HG02623 (cell line): ENCODE results near the gene H2AZ1.

ENCODE experiments used
- ATAC-seq: cut with Tn5 transposase; IDR thresholded peaks from one replicate; pipeline ENCODE4 v1.9.1; 2021; ENCODE audit warnings: moderate library complexity; ENCODE audit not compliant: unreplicated experiment

The H2AZ1 gene

GRCh38 chr4:99946356-99947189, 3.5 kb downstream of the H2AZ1 start, which contains the start of gene DNAJB14:
Gene DNAJB14 (minus strand): TSS chr4:99946618. CDS start chr4:99946571, 47 bp downstream.
- ATAC-seq = peak; percentile 39

- peak; percentile 0 for ATAC-seq
Measured at GRCh38 chr4:99945718-99946355, 4.2 kb downstream of the H2AZ1 start.

- ATAC-seq = no peak
Measured at GRCh38 chr4:99943904-99944437, 6.1 kb downstream of the H2AZ1 start.

GRCh38 chr4:99938243-99938753, 11.8 kb downstream of the H2AZ1 start:
- ATAC-seq = no peak

- no peak for ATAC-seq
Measured at GRCh38 chr4:99934891-99935290, 15.2 kb downstream of the H2AZ1 start.

GRCh38 chr4:99927566-99927965, 22.5 kb downstream of the H2AZ1 start:
- ATAC-seq = no peak

GRCh38 chr4:99921174-99921573, 28.9 kb downstream of the H2AZ1 start:
- no peak for ATAC-seq

- ATAC-seq = no peak
Measured at GRCh38 chr4:99918656-99919055, 31.4 kb downstream of the H2AZ1 start.

- no peak for ATAC-seq
Measured at GRCh38 chr4:99917575-99917974, 32.5 kb downstream of the H2AZ1 start.

- ATAC-seq = no peak
Measured at GRCh38 chr4:99915449-99915848, 34.6 kb downstream of the H2AZ1 start.
